DND-41 (cell line): ENCODE data around the gene ASIC1.

ENCODE experiments used
- ATAC-seq: fragments of 200-7000 bp; cut with Tn5 transposase; 3 replicates; pipeline ENCODE4 v1.9.1; 2021; ENCODE audit warnings: low read depth; ENCODE audit not compliant: insufficient read depth
- DNase-seq: peaks from one replicate; pipeline ENCODE4 v3.0.0-alpha.2; 2020
- H2AFZ ChIP-seq: 2 replicates; pipeline ENCODE4 v1.6.0; 2012; ENCODE audit warnings: low read depth, low read length
- H3K27ac ChIP-seq: 2 replicates; pipeline ENCODE4 v1.5.1; 2012; ENCODE audit warnings: low read length, inconsistent platforms
- H3K27me3 ChIP-seq: fragments of 200-600 bp; sonication (generic); 2 replicates; pipeline ENCODE4 v1.6.0; 2012; ENCODE audit warnings: low read length, mild to moderate bottlenecking, inconsistent platforms; ENCODE audit not compliant: insufficient read depth, poor library complexity
- H3K36me3 ChIP-seq: 2 replicates; pipeline ENCODE4 v1.5.1; 2012; ENCODE audit warnings: low read length, inconsistent platforms; ENCODE audit not compliant: insufficient read depth
- H3K4me1 ChIP-seq: 2 replicates; pipeline ENCODE4 v1.5.1; 2012; ENCODE audit warnings: mild to moderate bottlenecking, low read length; ENCODE audit not compliant: insufficient read depth
- H3K4me2 ChIP-seq: 2 replicates; pipeline ENCODE4 v1.6.0; 2012; ENCODE audit warnings: mild to moderate bottlenecking, moderate library complexity, low read length, inconsistent platforms; ENCODE audit not compliant: insufficient read depth
- H3K4me3 ChIP-seq, 2 experiments: fragments of 200-600 bp in 1 of 2; shearing (Covaris generic) in 1 of 2; 2 replicates each; pipeline ENCODE4 v1.5.1; 2012 to 2016; ENCODE audit warnings: inconsistent platforms in 2 of 2, low read length in 2 of 2, mild to moderate bottlenecking in 2 of 2, low read depth in 1 of 2, moderate library complexity in 1 of 2
- H3K79me2 ChIP-seq: 2 replicates; pipeline ENCODE4 v1.6.0; 2012; ENCODE audit warnings: low read length, inconsistent platforms; ENCODE audit not compliant: insufficient read depth
- H3K9ac ChIP-seq: 2 replicates; pipeline ENCODE4 v1.6.0; 2012; ENCODE audit warnings: low read depth, mild to moderate bottlenecking, inconsistent platforms, low read length, moderate library complexity
- H3K9me3 ChIP-seq: 2 replicates; pipeline ENCODE4 v1.5.1; 2012; ENCODE audit warnings: low read length, moderate library complexity, mild to moderate bottlenecking, inconsistent platforms; ENCODE audit not compliant: insufficient read depth, severe bottlenecking
- H4K20me1 ChIP-seq: 2 replicates; pipeline ENCODE4 v1.6.0; 2012; ENCODE audit warnings: low read length; ENCODE audit not compliant: insufficient read depth
- CTCF ChIP-seq: IDR thresholded peaks from 2 replicates; pipeline ENCODE4 v1.5.1; 2012; ENCODE audit warnings: borderline replicate concordance, low read length, moderate library complexity, mild to moderate bottlenecking; ENCODE audit not compliant: poor library complexity, severe bottlenecking; ENCODE audit errors: extremely low read depth
- EZH2 ChIP-seq: IDR thresholded peaks from 3 replicates; pipeline ENCODE4 v1.6.1; 2012; ENCODE audit warnings: borderline replicate concordance, low read depth, mild to moderate bottlenecking, moderate library complexity, low read length, inconsistent platforms; ENCODE audit not compliant: severe bottlenecking

ASIC1 gene

GRCh38 chr12:50102646-50103309, 45.4 kb downstream of the ASIC1 start:
- H2AFZ ChIP-seq, result no peak overlapping the region
- H3K9me3 ChIP-seq, result no peaks in the 10 kb centered on the region
- no peak for TF ChIP-seq EZH2
- no peak for TF ChIP-seq CTCF
- no peaks in the 10 kb centered on the region for H3K79me2 ChIP-seq
- no peak overlapping the region for H3K4me2 ChIP-seq
- H3K36me3 ChIP-seq, result peaks cover 33% of the 10 kb centered on the region
- peaks cover 6% of the 10 kb centered on the region; the same call in 1 of the 2 replicates for H4K20me1 ChIP-seq
- H3K4me3 ChIP-seq, result no peak overlapping the region
- H3K4me1 ChIP-seq, result peaks cover 10% of the 10 kb centered on the region
- no peaks in the 10 kb centered on the region for H3K27me3 ChIP-seq
- H3K27ac ChIP-seq, result no peak overlapping the region
- no peak overlapping the region for H3K9ac ChIP-seq
- ATAC-seq, result peak; percentile 20; the same call in 1 of the 3 replicates
- no peak for DNase-seq

GRCh38 chr12:50103351-50103750, 46.0 kb downstream of the ASIC1 start:
- no peak overlapping the region for H3K4me3 ChIP-seq
- peaks cover 10% of the 10 kb centered on the region for H3K4me1 ChIP-seq
- no peaks in the 10 kb centered on the region for H3K9me3 ChIP-seq
- H3K79me2 ChIP-seq, result no peaks in the 10 kb centered on the region
- peak overlapping the region; percentile 43; the same call in 1 of the 2 replicates for H3K4me2 ChIP-seq
- H3K27ac ChIP-seq, result no peak overlapping the region
- ATAC-seq, result no peak
- no peak overlapping the region for H3K9ac ChIP-seq
- TF ChIP-seq EZH2 (no peak), CTCF (no peak)
- peaks cover 27% of the 10 kb centered on the region for H3K36me3 ChIP-seq
- H2AFZ ChIP-seq, result no peak overlapping the region
- peaks cover 6% of the 10 kb centered on the region; the same call in 1 of the 2 replicates for H4K20me1 ChIP-seq
- H3K27me3 ChIP-seq, result no peaks in the 10 kb centered on the region
- no peak for DNase-seq

GRCh38 chr12:50103767-50104321, 46.4 kb downstream of the ASIC1 start, which contains the start of gene GPD1:
TSS of gene GPD1 (plus strand) at chr12:50104008. CDS start at chr12:50104051, 43 bp downstream.
- H3K4me1 ChIP-seq, result peaks cover 10% of the 10 kb centered on the region
- no peak for TF ChIP-seq CTCF
- no peak for TF ChIP-seq EZH2
- H2AFZ ChIP-seq, result no peak within 1 kb of the TSS; the same call in 1 of the 2 replicates
- peak within 1 kb of the TSS; percentile 43; the same call in 1 of the 2 replicates for H3K4me2 ChIP-seq
- DNase-seq (peak; percentile 61), ATAC-seq (peak; percentile 88)
- H3K4me3 ChIP-seq, result no peak within 1 kb of the TSS
- peaks cover 5% of the 10 kb centered on the region; the same call in 1 of the 2 replicates for H4K20me1 ChIP-seq
- H3K27ac ChIP-seq, result no peak within 1 kb of the TSS
- peaks cover 22% of the 10 kb centered on the region for H3K36me3 ChIP-seq
- no peaks in the 10 kb centered on the region for H3K27me3 ChIP-seq
- H3K79me2 ChIP-seq, result no peaks in the 10 kb centered on the region
- H3K9me3 ChIP-seq, result no peaks in the 10 kb centered on the region
- H3K9ac ChIP-seq, result no peak within 1 kb of the TSS
